Nephron (organoid): ENCODE data around the gene EFCAB13.

Experiments used
- H3K27ac Mint-ChIP-seq, 3 experiments: 2 replicates each; pipeline ENCODE4 v1.8.0; 2020; ENCODE audit warnings: mixed read lengths in 3 of 3, mild to moderate bottlenecking in 2 of 3, moderate library complexity in 1 of 3
- H3K27me3 Mint-ChIP-seq: 2 replicates; pipeline ENCODE4 v1.8.0; 2021; ENCODE audit warnings: low read depth, mild to moderate bottlenecking, moderate library complexity, mixed read lengths
- H3K36me3 Mint-ChIP-seq: 2 replicates; pipeline ENCODE4 v1.8.0; 2020; ENCODE audit warnings: low read depth, mixed read lengths
- H3K4me1 Mint-ChIP-seq: 2 replicates; pipeline ENCODE4 v1.8.0; 2020; ENCODE audit warnings: mixed read lengths
- H3K4me3 Mint-ChIP-seq, 3 experiments: 2 replicates each; pipeline ENCODE4 v1.8.0; 2020; ENCODE audit warnings: mild to moderate bottlenecking in 3 of 3, mixed read lengths in 3 of 3, moderate library complexity in 2 of 3
- H3K9me3 Mint-ChIP-seq: 2 replicates; pipeline ENCODE4 v1.8.0; 2020; ENCODE audit warnings: mixed read lengths
- CTCF ChIP-seq, 3 experiments: fragments of 200-600 bp; sonication (generic); IDR thresholded peaks; one replicate each; pipeline ENCODE4 v1.5.0; 2021; ENCODE audit warnings: antibody characterized with exemption in 3 of 3; ENCODE audit not compliant: unreplicated experiment in 3 of 3

Gene EFCAB13

DNA sequence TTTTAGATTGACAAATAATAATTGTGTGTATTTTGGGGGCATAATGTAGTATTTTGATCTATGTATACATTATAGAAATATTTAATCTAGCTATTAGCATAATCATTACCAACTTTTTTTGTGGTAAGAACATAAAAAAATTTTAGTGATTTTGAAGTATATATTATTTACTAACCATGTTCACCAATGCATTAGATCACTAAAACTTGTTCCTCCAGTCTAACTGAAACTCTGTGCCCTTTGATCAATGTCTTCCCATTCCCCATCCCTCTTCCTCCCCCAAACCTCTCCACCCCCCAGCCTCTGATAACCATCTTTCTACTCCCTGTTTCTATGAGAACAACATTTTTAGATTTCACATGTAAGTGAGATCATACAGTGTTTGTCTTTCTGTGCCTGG lies 8.5 kb downstream of the EFCAB13 start:
- no peaks in the 10 kb centered on the region for H3K27me3 Mint-ChIP-seq
- H3K4me1 Mint-ChIP-seq = no peaks in the 10 kb centered on the region
- H3K27ac Mint-ChIP-seq = no peak overlapping the region
- H3K36me3 Mint-ChIP-seq = peaks cover 15% of the 10 kb centered on the region
- no peak overlapping the region for H3K4me3 Mint-ChIP-seq
- peaks cover 16% of the 10 kb centered on the region for H3K9me3 Mint-ChIP-seq
- no peak for TF ChIP-seq CTCF (IDR thresholded peaks at IDR 0.05; ENCODE audit: unreplicated experiment in 3 of 3)

GRCh38 chr17:47335101-47335936 lies 11.6 kb downstream of the EFCAB13 start:
- Mint-ChIP-seq H3K4me3 (no peak overlapping the region), H3K27me3 (no peaks in the 10 kb centered on the region), H3K27ac (no peak overlapping the region), H3K4me1 (no peaks in the 10 kb centered on the region), H3K9me3 (peaks cover 14% of the 10 kb centered on the region), H3K36me3 (peaks cover 15% of the 10 kb centered on the region)
- no peak for TF ChIP-seq CTCF (IDR thresholded peaks at IDR 0.05; ENCODE audit: unreplicated experiment in 3 of 3)

DNA sequence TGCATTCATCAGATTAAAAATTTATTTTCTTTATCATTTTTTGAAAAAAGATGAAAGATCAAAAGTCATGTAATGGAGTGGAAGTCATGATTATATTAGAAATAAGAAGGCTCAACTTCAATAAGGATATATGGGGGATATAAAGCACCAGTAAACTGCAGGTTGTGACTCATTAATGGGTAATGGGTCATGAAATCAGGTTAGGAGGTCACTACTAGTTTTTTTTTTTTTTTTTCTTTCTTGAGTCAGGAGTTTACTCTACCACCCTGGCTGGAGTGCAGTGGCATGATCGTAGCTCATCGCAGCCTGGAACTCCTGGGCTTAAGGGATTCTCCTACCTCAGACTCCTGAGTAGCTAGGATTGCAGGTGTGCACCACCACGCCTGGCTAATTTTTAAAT lies 14.3 kb downstream of the EFCAB13 start:
- no peak overlapping the region for H3K4me3 Mint-ChIP-seq

DNA sequence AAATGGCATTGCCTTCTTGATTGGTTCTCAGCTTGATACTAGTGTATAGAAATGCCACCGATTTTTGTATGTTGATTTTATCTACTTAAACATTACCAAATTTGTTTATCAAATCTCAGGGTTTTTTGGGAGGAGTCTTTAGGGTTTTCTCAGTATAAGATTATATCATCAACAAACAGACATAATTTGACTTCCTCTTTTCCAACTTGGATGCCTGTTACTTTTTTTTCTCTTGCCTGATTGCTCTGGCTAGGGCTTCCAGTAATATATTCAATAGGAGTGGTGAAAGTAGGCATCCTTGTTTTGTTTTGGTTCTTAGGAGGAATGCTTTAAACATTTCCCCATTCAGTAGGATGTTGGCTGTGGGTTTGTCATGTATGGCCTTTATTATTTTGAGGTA lies 29.1 kb downstream of the EFCAB13 start:
- peaks cover 6% of the 10 kb centered on the region for H3K36me3 Mint-ChIP-seq
- H3K4me3 Mint-ChIP-seq = no peak overlapping the region
- no peaks in the 10 kb centered on the region for H3K4me1 Mint-ChIP-seq
- H3K27ac Mint-ChIP-seq = no peak overlapping the region
- no peaks in the 10 kb centered on the region for H3K27me3 Mint-ChIP-seq
- H3K9me3 Mint-ChIP-seq = peaks cover 14% of the 10 kb centered on the region
- no peak for TF ChIP-seq CTCF (IDR thresholded peaks at IDR 0.05; ENCODE audit: unreplicated experiment in 3 of 3)

More for the DNA sequence above, 14.3 kb downstream of the EFCAB13 start:
- H3K9me3 Mint-ChIP-seq = peaks cover 7% of the 10 kb centered on the region
- H3K27ac Mint-ChIP-seq = no peak overlapping the region
- H3K4me1 Mint-ChIP-seq = no peaks in the 10 kb centered on the region
- H3K27me3 Mint-ChIP-seq = no peaks in the 10 kb centered on the region
- peaks cover 17% of the 10 kb centered on the region for H3K36me3 Mint-ChIP-seq
- no peak for TF ChIP-seq CTCF (IDR thresholded peaks at IDR 0.05; ENCODE audit: unreplicated experiment in 3 of 3)

DNA sequence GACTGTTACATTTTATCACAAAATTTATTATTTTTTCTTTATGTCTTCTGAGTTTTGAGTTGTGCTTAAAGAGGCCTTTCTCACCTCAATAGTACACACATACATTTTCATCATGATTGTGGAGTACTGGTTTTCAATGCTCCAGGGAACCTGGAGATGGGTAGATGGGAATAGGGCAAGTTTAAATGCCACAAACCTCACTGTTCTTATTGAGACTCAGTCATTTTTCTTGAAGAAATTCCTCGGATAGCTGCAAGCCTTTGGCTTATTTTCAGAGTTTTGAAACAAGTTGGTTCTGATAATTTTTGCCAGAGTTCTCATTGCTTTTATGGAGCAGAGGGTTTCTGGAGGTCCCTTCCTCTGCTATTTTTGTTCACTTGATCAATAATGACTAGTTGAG lies 34.9 kb downstream of the EFCAB13 start:
- Mint-ChIP-seq H3K27ac (no peak overlapping the region), H3K27me3 (peaks cover 6% of the 10 kb centered on the region), H3K36me3 (peaks cover 15% of the 10 kb centered on the region), H3K4me1 (no peaks in the 10 kb centered on the region), H3K4me3 (no peak overlapping the region), H3K9me3 (peaks cover 14% of the 10 kb centered on the region)
- TF ChIP-seq CTCF (IDR thresholded peaks at IDR 0.05; ENCODE audit: unreplicated experiment in 3 of 3) = no peak

DNA sequence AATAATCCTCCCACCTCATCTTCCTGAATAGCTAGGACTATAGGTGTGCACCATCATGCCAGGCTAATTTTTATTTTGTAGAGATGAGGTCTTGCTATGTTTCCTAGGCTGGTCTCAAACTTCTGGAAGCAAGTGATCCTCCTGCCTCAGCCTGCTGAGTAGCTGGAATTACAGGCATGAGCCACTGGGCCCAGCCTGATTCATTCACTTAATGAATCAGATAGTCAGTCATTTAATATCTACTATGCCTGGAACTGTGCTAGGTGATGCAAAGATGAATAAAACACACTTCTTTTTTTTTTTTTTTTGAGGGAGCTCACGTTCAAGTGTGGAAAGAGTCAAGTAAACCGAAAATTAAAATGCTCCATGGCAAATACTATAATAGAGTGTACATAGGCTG lies 39.4 kb downstream of the EFCAB13 start:
- peaks cover 6% of the 10 kb centered on the region for H3K27me3 Mint-ChIP-seq
- no peak overlapping the region for H3K4me3 Mint-ChIP-seq
- no peak for TF ChIP-seq CTCF (IDR thresholded peaks at IDR 0.05; ENCODE audit: unreplicated experiment in 3 of 3)
- no peaks in the 10 kb centered on the region for H3K4me1 Mint-ChIP-seq
- H3K9me3 Mint-ChIP-seq = peaks cover 8% of the 10 kb centered on the region
- H3K27ac Mint-ChIP-seq = no peak overlapping the region
- peaks cover 9% of the 10 kb centered on the region for H3K36me3 Mint-ChIP-seq
